Measurements from ENCODE around the gene PITPNM3.

Gene PITPNM3

GRCh38 chr17:6542577-6542976 lies 13.8 kb downstream of the PITPNM3 start:
- ChIA-PET POLR2A (no interaction called here), CTCF (no interaction called here)
- TF ChIP-seq CTCF (IDR thresholded peaks at IDR 0.05; ENCODE audit: control extremely low read depth, extremely low read depth, low read depth, missing control alignments), result no peak
- no peak for DNase-seq (ENCODE audit: extremely low spot score)

GRCh38 chr17:6541886-6542285 lies 14.5 kb downstream of the PITPNM3 start:
- TF ChIP-seq CTCF (IDR thresholded peaks at IDR 0.05; ENCODE audit: control extremely low read depth, extremely low read depth, low read depth, missing control alignments), result no peak
- ChIA-PET POLR2A (no interaction called here), CTCF (no interaction called here)
- no peak for DNase-seq (ENCODE audit: extremely low spot score)

- ChIA-PET CTCF (interaction anchor here (2.0 kb wide), 1 partner anchor 9 kb away, joined by 5 read pairs; no protein-coding TSS in a partner anchor), POLR2A (no interaction called here)
- DNase-seq (ENCODE audit: extremely low spot score), result no peak
- TF ChIP-seq CTCF (IDR thresholded peaks at IDR 0.05; ENCODE audit: control extremely low read depth, extremely low read depth, low read depth, missing control alignments), result no peak
Observed at GRCh38 chr17:6539871-6540270, 16.5 kb downstream of the PITPNM3 start.

GRCh38 chr17:6536566-6537065 lies 19.7 kb downstream of the PITPNM3 start:
- no peak for TF ChIP-seq CTCF (IDR thresholded peaks at IDR 0.05; ENCODE audit: control extremely low read depth, extremely low read depth, low read depth, missing control alignments)
- DNase-seq (ENCODE audit: extremely low spot score), result no peak
- CTCF ChIA-PET, result interaction anchor here (1.2 kb wide), 1 partner anchor 12 kb away, joined by 3 read pairs; no protein-coding TSS in a partner anchor
- POLR2A ChIA-PET, result no interaction called here

GRCh38 chr17:6536053-6536452 lies 20.3 kb downstream of the PITPNM3 start:
- ChIA-PET POLR2A (no interaction called here), CTCF (interaction anchor here (1.2 kb wide), 1 partner anchor 12 kb away, joined by 3 read pairs; no protein-coding TSS in a partner anchor)
- no peak for TF ChIP-seq CTCF (IDR thresholded peaks at IDR 0.05; ENCODE audit: control extremely low read depth, extremely low read depth, low read depth, missing control alignments)

GRCh38 chr17:6534846-6535514 lies 21.4 kb downstream of the PITPNM3 start:
- no peak for TF ChIP-seq CTCF (IDR thresholded peaks at IDR 0.05; ENCODE audit: control extremely low read depth, extremely low read depth, low read depth, missing control alignments)
- ChIA-PET CTCF (no interaction called here), POLR2A (no interaction called here)
- DNase-seq (ENCODE audit: extremely low spot score), result no peak

More at GRCh38 chr17:6536053-6536452, 20.3 kb downstream of the PITPNM3 start:
- no peak for DNase-seq (ENCODE audit: extremely low spot score)

All from GM10248 (cell line).